HepG2 (cell line): ENCODE results near the gene NDUFS7. TPM values are rescaled to one million over a fixed set of nuclear protein-coding genes. Genes with fewer than 3 reads are reported as not detected.

Source experiments
- AHR ChIP-seq: IDR thresholded peaks from 2 replicates; pipeline ENCODE4 v1.6.1; 2018; ENCODE audit warnings: missing genetic modification reagents, missing compliant biosample characterization
- ESRRA ChIP-seq: sonication (generic); formaldehyde crosslinking; IDR thresholded peaks from 2 replicates; pipeline ENCODE4 v1.5.1; 2020; ENCODE audit warnings: mild to moderate bottlenecking, low read depth, missing genetic modification reagents
- FOXA1 ChIP-seq, 2 experiments: fragments of 450-650 bp in 1 of 2; sonication (generic) in 1 of 2; formaldehyde crosslinking in 1 of 2; IDR thresholded peaks; 2 replicates each; pipeline versions ENCODE4 v1.4.0 to v1.6.1; 2016 to 2020; ENCODE audit warnings: missing genetic modification reagents in 1 of 2
- FOXM1 ChIP-seq: sonication (generic); formaldehyde crosslinking; IDR thresholded peaks from 2 replicates; pipeline ENCODE4 v1.5.0; 2020; ENCODE audit warnings: missing genetic modification reagents
- HIC2 ChIP-seq: sonication (generic); formaldehyde crosslinking; IDR thresholded peaks from 2 replicates; pipeline ENCODE4 v1.9.0; 2022; ENCODE audit warnings: low read depth, missing genetic modification reagents
- KLF11 ChIP-seq: IDR thresholded peaks from 2 replicates; pipeline ENCODE4 v1.6.1; 2016; ENCODE audit warnings: missing compliant biosample characterization
- KMT2A ChIP-seq: sonication (generic); formaldehyde crosslinking; IDR thresholded peaks from 2 replicates; pipeline ENCODE4 v1.4.0; 2020; ENCODE audit warnings: missing genetic modification reagents
- MED8 ChIP-seq: sonication (generic); formaldehyde crosslinking; IDR thresholded peaks from 2 replicates; pipeline ENCODE4 v1.8.1; 2023; ENCODE audit warnings: mild to moderate bottlenecking, missing genetic modification reagents; ENCODE audit not compliant: insufficient replicate concordance
- MXI1 ChIP-seq: IDR thresholded peaks from 3 replicates; pipeline ENCODE4 v1.6.1; 2012; ENCODE audit warnings: low read depth, low read length, inconsistent platforms, borderline replicate concordance
- NCOA2 ChIP-seq: sonication (generic); formaldehyde crosslinking; IDR thresholded peaks from 2 replicates; pipeline ENCODE4 v1.8.0; 2022; ENCODE audit warnings: inconsistent platforms
- SALL1 ChIP-seq: sonication (generic); formaldehyde crosslinking; IDR thresholded peaks from 2 replicates; pipeline ENCODE4 v1.8.0; 2022; ENCODE audit warnings: mild to moderate bottlenecking, missing genetic modification reagents
- SPEN ChIP-seq: sonication (generic); formaldehyde crosslinking; IDR thresholded peaks from 2 replicates; pipeline ENCODE4 v1.5.1; 2020; ENCODE audit warnings: low read depth, mild to moderate bottlenecking, missing genetic modification reagents
- TBX3 ChIP-seq: fragments of 450-650 bp; IDR thresholded peaks from 2 replicates; pipeline ENCODE4 v1.6.1; 2017; ENCODE audit warnings: antibody characterized with exemption, mild to moderate bottlenecking, inconsistent platforms, borderline replicate concordance
- ZBTB33 ChIP-seq: sonication (generic); formaldehyde crosslinking; IDR thresholded peaks from 2 replicates; pipeline ENCODE4 v1.4.0; 2020; ENCODE audit warnings: missing genetic modification reagents
- ZNF263 ChIP-seq: sonication (generic); formaldehyde crosslinking; IDR thresholded peaks from 2 replicates; pipeline ENCODE4 v1.4.0; 2020; ENCODE audit warnings: missing genetic modification reagents
- ZNF292 ChIP-seq: sonication (generic); formaldehyde crosslinking; IDR thresholded peaks from 2 replicates; pipeline ENCODE4 v1.8.1; 2022; ENCODE audit warnings: mild to moderate bottlenecking, low read depth, missing genetic modification reagents, borderline replicate concordance
- ZNF343 ChIP-seq: sonication (generic); formaldehyde crosslinking; IDR thresholded peaks from 2 replicates; pipeline ENCODE4 v1.4.0; 2020; ENCODE audit warnings: mild to moderate bottlenecking, missing genetic modification reagents
- ZSCAN29 ChIP-seq: sonication (generic); formaldehyde crosslinking; conservative IDR thresholded peaks from 2 replicates; pipeline ENCODE4 v1.4.0; 2020; ENCODE audit warnings: mild to moderate bottlenecking, missing genetic modification reagents
- polyA plus RNA-seq, 8 experiments: library from polyadenylated mRNA; depleted of rRNA in 3 of 8; stranded (reverse) in 7 of 8; unstranded in 1 of 8; fragments of >200 nt; fragmentation: Illumina TruSeq in 4 of 8; extraction: Trizol in 4 of 8; gene quantifications; 2 replicates each; pipeline versions ENCODE4 v1.2.1 to v1.2.3, GENCODE V29; 2011 to 2016; ENCODE audit warnings: low read depth in 4 of 8, missing spikeins in 1 of 8, mixed read lengths in 1 of 8; ENCODE audit not compliant: insufficient read depth in 1 of 8
- total RNA-seq, 5 experiments: library from RNA; depleted of rRNA; stranded (reverse); fragments of >200 nt; fragmentation: Illumina TruSeq; extraction: Trizol; gene quantifications; 2 replicates each; pipeline ENCODE4 v1.2.3, GENCODE V29; 2016; ENCODE audit warnings: low read depth in 1 of 5
- TF ChIP-seq, protein P1 (sequence below): sonication (generic); formaldehyde crosslinking; IDR thresholded peaks from 2 replicates; pipeline ENCODE4 v1.8.1; 2022; ENCODE audit warnings: low read depth, mild to moderate bottlenecking, missing genetic modification reagents
- TF ChIP-seq, protein P2 (sequence below): sonication (generic); formaldehyde crosslinking; IDR thresholded peaks from 2 replicates; pipeline ENCODE4 v1.5.1; 2020; ENCODE audit warnings: missing genetic modification reagents, mild to moderate bottlenecking, borderline replicate concordance

NDUFS7 gene
- total and polyA plus RNA-seq, 2 of the 13 experiments (the other 11 are each of a cell fraction or from before 2014, with no cell fraction given), result 34.3 to 66.9 TPM

- TF ChIP-seq, protein P1, sequence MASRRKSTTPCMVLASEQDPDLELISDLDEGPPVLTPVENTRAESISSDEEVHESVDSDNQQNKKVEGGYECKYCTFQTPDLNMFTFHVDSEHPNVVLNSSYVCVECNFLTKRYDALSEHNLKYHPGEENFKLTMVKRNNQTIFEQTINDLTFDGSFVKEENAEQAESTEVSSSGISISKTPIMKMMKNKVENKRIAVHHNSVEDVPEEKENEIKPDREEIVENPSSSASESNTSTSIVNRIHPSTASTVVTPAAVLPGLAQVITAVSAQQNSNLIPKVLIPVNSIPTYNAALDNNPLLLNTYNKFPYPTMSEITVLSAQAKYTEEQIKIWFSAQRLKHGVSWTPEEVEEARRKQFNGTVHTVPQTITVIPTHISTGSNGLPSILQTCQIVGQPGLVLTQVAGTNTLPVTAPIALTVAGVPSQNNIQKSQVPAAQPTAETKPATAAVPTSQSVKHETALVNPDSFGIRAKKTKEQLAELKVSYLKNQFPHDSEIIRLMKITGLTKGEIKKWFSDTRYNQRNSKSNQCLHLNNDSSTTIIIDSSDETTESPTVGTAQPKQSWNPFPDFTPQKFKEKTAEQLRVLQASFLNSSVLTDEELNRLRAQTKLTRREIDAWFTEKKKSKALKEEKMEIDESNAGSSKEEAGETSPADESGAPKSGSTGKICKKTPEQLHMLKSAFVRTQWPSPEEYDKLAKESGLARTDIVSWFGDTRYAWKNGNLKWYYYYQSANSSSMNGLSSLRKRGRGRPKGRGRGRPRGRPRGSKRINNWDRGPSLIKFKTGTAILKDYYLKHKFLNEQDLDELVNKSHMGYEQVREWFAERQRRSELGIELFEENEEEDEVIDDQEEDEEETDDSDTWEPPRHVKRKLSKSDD (CRISPR knock-in tag), result peak; percentile 39; the same call in 1 of the 2 replicates
- TF ChIP-seq NCOA2 (no peak), ZNF292 (CRISPR knock-in tag) (no peak), ZSCAN29 (CRISPR knock-in tag) (no peak), MXI1 (no peak), SALL1 (CRISPR knock-in tag) (no peak), FOXM1 (no peak), HIC2 (CRISPR knock-in tag) (no peak), ZNF343 (no peak), ZNF263 (CRISPR knock-in tag) (peak; percentile 100), TBX3 (no peak), SPEN (CRISPR knock-in tag) (0 out of 2 replicates have a peak, but pooled peaks have one; percentile 20), KMT2A (CRISPR knock-in tag) (no peak), AHR (CRISPR knock-in tag) (no peak), FOXA1 (IDR thresholded peaks at IDR 0.05) (no peak), FOXA1 (CRISPR knock-in tag; IDR thresholded peaks at IDR 0.05) (no peak), MED8 (CRISPR knock-in tag) (no peak), KLF11 (CRISPR knock-in tag) (no peak), ESRRA (no peak), ZBTB33 (CRISPR knock-in tag) (peak; percentile 95)
- TF ChIP-seq, protein P2, sequence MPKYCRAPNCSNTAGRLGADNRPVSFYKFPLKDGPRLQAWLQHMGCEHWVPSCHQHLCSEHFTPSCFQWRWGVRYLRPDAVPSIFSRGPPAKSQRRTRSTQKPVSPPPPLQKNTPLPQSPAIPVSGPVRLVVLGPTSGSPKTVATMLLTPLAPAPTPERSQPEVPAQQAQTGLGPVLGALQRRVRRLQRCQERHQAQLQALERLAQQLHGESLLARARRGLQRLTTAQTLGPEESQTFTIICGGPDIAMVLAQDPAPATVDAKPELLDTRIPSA, result no peak
These were observed 10.8 kb downstream of the NDUFS7 start (continued) for GRCh38 chr19:1394252-1395193.
